Progenitor cell of endocrine pancreas (in vitro differentiated cells): ENCODE results near the gene REG4. TPM values are rescaled to one million over a fixed set of nuclear protein-coding genes. Genes with fewer than 3 reads are reported as not detected.

ENCODE experiments used
- DNase-seq: peaks from one replicate; pipeline ENCODE4 v3.0.0; 2021; ENCODE audit warnings: low spot score; ENCODE audit not compliant: unreplicated experiment
- H3K27ac Mint-ChIP-seq: 2 replicates; pipeline ENCODE4 v1.8.0; 2021; ENCODE audit warnings: mild to moderate bottlenecking, moderate library complexity, mixed read lengths
- H3K27me3 Mint-ChIP-seq: 2 replicates; pipeline ENCODE4 v1.8.0; 2021; ENCODE audit warnings: mixed read lengths
- H3K36me3 Mint-ChIP-seq: 2 replicates; pipeline ENCODE4 v1.8.0; 2022; ENCODE audit warnings: mixed read lengths; ENCODE audit not compliant: insufficient read depth
- H3K4me1 Mint-ChIP-seq: 2 replicates; pipeline ENCODE4 v1.8.0; 2021; ENCODE audit warnings: low read depth, mixed read lengths
- H3K4me3 Mint-ChIP-seq: 2 replicates; pipeline ENCODE4 v1.8.0; 2021; ENCODE audit warnings: low read depth, mild to moderate bottlenecking, moderate library complexity, mixed read lengths
- H3K9me3 Mint-ChIP-seq: 2 replicates; pipeline ENCODE4 v1.8.0; 2021; ENCODE audit warnings: low read depth, mixed read lengths
- total RNA-seq: library from RNA; stranded (reverse); gene quantifications from 2 replicates; pipeline ENCODE4 v1.2.1, GENCODE V29; 2021
- TF ChIP-seq, protein P1 (sequence below): fragments of 200-600 bp; sonication (generic); IDR thresholded peaks from one replicate; pipeline ENCODE4 v1.5.0; 2021; ENCODE audit warnings: antibody characterized with exemption, mild to moderate bottlenecking; ENCODE audit not compliant: unreplicated experiment

The REG4 gene
- total RNA-seq, 1 donor from 2014 or later = 0.67 TPM

- H3K27ac Mint-ChIP-seq = no peak overlapping the region
- no peak overlapping the region for H3K4me3 Mint-ChIP-seq
- DNase-seq = no peak
- TF ChIP-seq, protein P1, sequence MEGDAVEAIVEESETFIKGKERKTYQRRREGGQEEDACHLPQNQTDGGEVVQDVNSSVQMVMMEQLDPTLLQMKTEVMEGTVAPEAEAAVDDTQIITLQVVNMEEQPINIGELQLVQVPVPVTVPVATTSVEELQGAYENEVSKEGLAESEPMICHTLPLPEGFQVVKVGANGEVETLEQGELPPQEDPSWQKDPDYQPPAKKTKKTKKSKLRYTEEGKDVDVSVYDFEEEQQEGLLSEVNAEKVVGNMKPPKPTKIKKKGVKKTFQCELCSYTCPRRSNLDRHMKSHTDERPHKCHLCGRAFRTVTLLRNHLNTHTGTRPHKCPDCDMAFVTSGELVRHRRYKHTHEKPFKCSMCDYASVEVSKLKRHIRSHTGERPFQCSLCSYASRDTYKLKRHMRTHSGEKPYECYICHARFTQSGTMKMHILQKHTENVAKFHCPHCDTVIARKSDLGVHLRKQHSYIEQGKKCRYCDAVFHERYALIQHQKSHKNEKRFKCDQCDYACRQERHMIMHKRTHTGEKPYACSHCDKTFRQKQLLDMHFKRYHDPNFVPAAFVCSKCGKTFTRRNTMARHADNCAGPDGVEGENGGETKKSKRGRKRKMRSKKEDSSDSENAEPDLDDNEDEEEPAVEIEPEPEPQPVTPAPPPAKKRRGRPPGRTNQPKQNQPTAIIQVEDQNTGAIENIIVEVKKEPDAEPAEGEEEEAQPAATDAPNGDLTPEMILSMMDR = no peak
- peaks cover 19% of the 10 kb centered on the region for H3K36me3 Mint-ChIP-seq
- H3K9me3 Mint-ChIP-seq = no peaks in the 10 kb centered on the region
- no peaks in the 10 kb centered on the region for H3K27me3 Mint-ChIP-seq
- peaks cover 27% of the 10 kb centered on the region for H3K4me1 Mint-ChIP-seq
Measured at GRCh38 chr1:119762953-119763352, 48.3 kb downstream of the REG4 start.

DNA sequence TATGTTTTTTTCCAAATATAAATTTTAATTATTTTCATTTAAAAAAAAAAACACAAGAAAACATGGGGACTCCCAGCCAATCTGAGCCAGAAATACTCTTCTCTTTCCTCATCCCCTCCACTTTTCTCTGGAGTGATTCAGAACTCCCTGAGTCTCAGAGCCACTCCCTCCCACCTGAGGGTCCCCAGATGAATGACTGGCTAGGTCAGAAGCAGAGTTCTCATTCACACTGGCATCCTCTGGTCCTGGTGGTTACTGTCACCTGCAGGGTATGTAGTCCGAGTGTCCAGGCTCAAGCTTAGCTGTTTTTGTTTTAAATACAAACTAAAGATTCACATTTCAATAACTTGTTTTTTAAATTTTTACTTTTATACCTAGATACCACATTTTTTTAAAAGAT, 48.9 kb downstream of the REG4 start:
- no peak for DNase-seq
- no peaks in the 10 kb centered on the region for H3K9me3 Mint-ChIP-seq
- no peaks in the 10 kb centered on the region for H3K27me3 Mint-ChIP-seq
- H3K4me3 Mint-ChIP-seq = no peak overlapping the region
- H3K36me3 Mint-ChIP-seq = peaks cover 19% of the 10 kb centered on the region
- peaks cover 25% of the 10 kb centered on the region for H3K4me1 Mint-ChIP-seq
- H3K27ac Mint-ChIP-seq = no peak overlapping the region
- TF ChIP-seq, protein P1 = no peak

- Mint-ChIP-seq H3K27ac (no peak overlapping the region), H3K36me3 (peaks cover 16% of the 10 kb centered on the region), H3K4me1 (peaks cover 4% of the 10 kb centered on the region), H3K4me3 (no peak overlapping the region), H3K27me3 (no peaks in the 10 kb centered on the region), H3K9me3 (no peaks in the 10 kb centered on the region)
- TF ChIP-seq, protein P1 = no peak
- DNase-seq = no peak
Measured at GRCh38 chr1:119758584-119758983, 52.7 kb downstream of the REG4 start.

DNA sequence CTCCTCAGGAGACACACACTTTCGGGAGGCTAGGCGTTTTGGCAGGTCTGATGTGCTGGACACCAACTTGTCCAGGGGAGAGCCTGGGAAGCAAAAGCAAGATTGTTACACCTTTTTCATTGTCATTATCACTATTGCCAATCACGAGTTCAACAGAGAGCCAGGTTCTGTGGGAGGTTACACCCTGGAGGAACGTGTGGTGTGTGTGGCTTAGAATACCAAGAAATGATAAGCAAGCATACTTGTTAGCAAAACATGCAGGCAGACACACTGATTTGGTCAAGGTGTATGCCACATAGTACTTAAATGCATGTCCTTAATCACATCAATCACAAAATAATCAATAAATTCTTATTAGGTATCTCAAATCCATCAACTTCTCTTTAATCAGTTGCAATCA, 58.7 kb downstream of the REG4 start:
- H3K27me3 Mint-ChIP-seq = no peaks in the 10 kb centered on the region
- no peak overlapping the region for H3K27ac Mint-ChIP-seq
- TF ChIP-seq, protein P1 = no peak
- DNase-seq = no peak
- H3K36me3 Mint-ChIP-seq = peaks cover 32% of the 10 kb centered on the region
- H3K9me3 Mint-ChIP-seq = no peaks in the 10 kb centered on the region
- H3K4me1 Mint-ChIP-seq = peaks cover 8% of the 10 kb centered on the region
- H3K4me3 Mint-ChIP-seq = no peak overlapping the region

DNA sequence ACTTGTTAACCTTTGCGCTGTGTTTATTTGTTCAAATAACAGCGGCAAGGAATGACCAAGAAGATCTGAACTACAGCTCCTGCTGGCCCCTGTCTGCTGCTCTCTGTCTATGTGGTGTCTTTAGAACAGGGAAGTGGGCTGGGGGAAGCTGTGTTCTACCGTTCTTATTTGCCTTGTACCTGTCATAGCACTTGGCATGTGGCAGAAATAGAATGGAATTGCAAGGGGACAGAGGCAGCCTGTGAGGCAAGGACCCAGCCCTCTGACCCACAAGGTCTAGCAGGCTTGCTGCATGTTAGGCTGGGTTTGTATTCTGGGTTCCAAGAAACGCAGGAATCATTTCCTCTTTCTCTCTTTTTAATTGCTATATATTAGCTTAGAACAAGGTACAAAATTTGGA, 63.2 kb downstream of the REG4 start:
- H3K4me1 Mint-ChIP-seq = peaks cover 20% of the 10 kb centered on the region
- DNase-seq = no peak
- peaks cover 32% of the 10 kb centered on the region for H3K36me3 Mint-ChIP-seq
- H3K9me3 Mint-ChIP-seq = no peaks in the 10 kb centered on the region
- H3K4me3 Mint-ChIP-seq = no peak overlapping the region
- TF ChIP-seq, protein P1 = no peak
- no peak overlapping the region for H3K27ac Mint-ChIP-seq
- H3K27me3 Mint-ChIP-seq = no peaks in the 10 kb centered on the region
